Lower leg skin (tissue), 4 donors: ENCODE measurements around the gene SLC66A3. TPM values are rescaled to one million over a fixed set of nuclear protein-coding genes. Genes with fewer than 3 reads are reported as not detected.
A peak's percentile ranks its signal among the peaks of the same experiment; 100 is the strongest.

Experiments
- DNase-seq, 2 donors: peaks; one replicate each; pipeline ENCODE4 v3.0.0-alpha.2; 2019; ENCODE audit warnings: low spot score in 2 of 2
- H3K4me3 ChIP-seq: fragments of 200-600 bp; sonication (generic); 2 replicates; pipeline ENCODE4 v1.5.1; 2017; ENCODE audit warnings: mild to moderate bottlenecking, low read depth; ENCODE audit not compliant: poor library complexity, severe bottlenecking
- CTCF ChIP-seq, 3 donors: fragments of 450-650 bp; IDR thresholded peaks; one replicate each; pipeline ENCODE4 v1.5.1; 2016; ENCODE audit warnings: antibody characterized with exemption in 3 of 3, mild to moderate bottlenecking in 3 of 3, moderate library complexity in 2 of 3
- POLR2A ChIP-seq, 2 donors: fragments of 450-650 bp; IDR thresholded peaks; one replicate each; pipeline ENCODE4 v1.6.1; 2016 to 2017; ENCODE audit warnings: antibody characterized with exemption in 2 of 2, mild to moderate bottlenecking in 1 of 2, moderate library complexity in 1 of 2
- WGBS, 2 donors: methylation state at CpG; one replicate each; pipeline ENCODE4 v1.1.5; 2018; 5-methylcytosine and 5-hydroxymethylcytosine counted together
- intact Hi-C: fragments of 100-400 bp; cut with DNase I; formaldehyde crosslinking; loops from one replicate; pipeline ENCODE4 v1.15.0; 2023; ENCODE audit warnings: low total_unique reads
- total RNA-seq, 4 donors: library from RNA; depleted of rRNA; stranded (reverse); fragments of >200 nt; gene quantifications; one replicate each; pipeline ENCODE4 v1.1.0, GENCODE V29; 2016

The SLC66A3 gene
- total RNA-seq, 4 donors from 2014 or later = 12.7 to 37.4 (median 22.0) TPM

- TF ChIP-seq CTCF (IDR thresholded peaks at IDR 0.05) = no peak
- no peak for TF ChIP-seq POLR2A (IDR thresholded peaks at IDR 0.05)
- 64 to 66% methylated on average over 3 of the region's 3 CpGs for WGBS, 2 donors
- no peak overlapping the region for H3K4me3 ChIP-seq
- intact Hi-C loops = loop anchor here (5.0 kb wide), 1 partner anchor 292 kb away; no protein-coding TSS in a partner anchor
- no peak for DNase-seq
Measured at GRCh38 chr2:11124760-11125068, 30.6 kb upstream of the SLC66A3 start.

- no peak for TF ChIP-seq POLR2A (IDR thresholded peaks at IDR 0.05)
- no peak for TF ChIP-seq CTCF (IDR thresholded peaks at IDR 0.05)
- 55 to 65% methylated on average over 5 of the region's 5 CpGs for WGBS, 2 donors
- DNase-seq = no peak
- no peak overlapping the region for H3K4me3 ChIP-seq
- intact Hi-C loops = no loop called here
Measured at GRCh38 chr2:11127761-11128160, 27.5 kb upstream of the SLC66A3 start.

- WGBS, 2 donors = 60 to 70% methylated on average over 11 of the region's 11 CpGs
- DNase-seq = no peak
- intact Hi-C loops = no loop called here
- TF ChIP-seq POLR2A (IDR thresholded peaks at IDR 0.05) (no peak), CTCF (IDR thresholded peaks at IDR 0.05) (no peak)
- H3K4me3 ChIP-seq = no peak overlapping the region
Measured at GRCh38 chr2:11128243-11128951, 26.9 kb upstream of the SLC66A3 start.

GRCh38 chr2:11129598-11130449 lies 25.4 kb upstream of the SLC66A3 start:
- peak in 1 of 2 donors; percentile 91 for DNase-seq
- no peak for TF ChIP-seq POLR2A (IDR thresholded peaks at IDR 0.05)
- no peak for TF ChIP-seq CTCF (IDR thresholded peaks at IDR 0.05)
- 9 to 13% methylated on average over 39 to 40 of the region's 46 CpGs for WGBS, 2 donors
- intact Hi-C loops = loop anchor here (5.0 kb wide), 1 partner anchor 322 kb away; no protein-coding TSS in a partner anchor
- H3K4me3 ChIP-seq = no peak overlapping the region

- DNase-seq = no peak
- H3K4me3 ChIP-seq = no peak overlapping the region
- 82 to 89% methylated on average over 20 of the region's 20 CpGs for WGBS, 2 donors
- intact Hi-C loops = loop anchor here (5.0 kb wide), 1 partner anchor 321 kb away; no protein-coding TSS in a partner anchor
- TF ChIP-seq CTCF (IDR thresholded peaks at IDR 0.05) (no peak), POLR2A (IDR thresholded peaks at IDR 0.05) (no peak)
Measured at GRCh38 chr2:11131166-11131920, 23.9 kb upstream of the SLC66A3 start.
